Stomach (tissue), 4 donors: ENCODE measurements around the gene DEPP1.

Experiments
- POLR2A ChIP-seq, 4 donors: fragments of 450-650 bp; IDR thresholded peaks; one replicate each; pipeline ENCODE4 v1.6.1; 2016; ENCODE audit warnings: antibody characterized with exemption in 4 of 4, control low read depth in 2 of 4, mild to moderate bottlenecking in 1 of 4, moderate library complexity in 1 of 4
- POLR2AphosphoS5 ChIP-seq, 3 donors: sonication (generic); formaldehyde crosslinking; IDR thresholded peaks; one replicate each; pipeline ENCODE4 v1.6.1; 2016; ENCODE audit warnings: antibody characterized with exemption in 3 of 3

GRCh38 chr10:44995914-44996669 lies 17.5 kb upstream of the DEPP1 start:
- TF ChIP-seq POLR2A (IDR thresholded peaks at IDR 0.05): no peak
- peak; percentile 51 to 72 (median 72) for TF ChIP-seq POLR2AphosphoS5 (IDR thresholded peaks at IDR 0.05)
